ENCODE data around the gene PRUNE2.

DNA sequence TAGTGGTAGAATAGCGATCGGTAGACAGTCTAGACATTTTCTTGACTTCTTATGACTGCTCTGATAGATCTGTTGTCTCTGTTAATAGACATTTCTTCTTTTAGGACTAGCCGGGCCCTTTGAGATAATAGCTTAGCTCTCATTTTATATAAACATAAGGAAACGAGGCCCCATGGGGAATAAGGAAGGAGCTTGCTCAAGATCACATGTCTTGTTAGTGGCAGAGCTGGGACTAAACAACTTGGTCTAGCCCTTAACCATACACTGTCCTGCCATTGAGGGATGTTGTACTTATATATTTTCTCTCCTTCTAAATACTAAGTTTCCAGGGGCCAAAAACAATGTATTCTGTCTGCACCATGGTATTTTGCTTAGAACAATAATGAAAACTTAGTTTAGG is 306.9 kb downstream of the PRUNE2 start:
- no peak for TF ChIP-seq ZC3H8 (IDR thresholded peaks at IDR 0.05)
- TF ChIP-seq BRCA1 (IDR thresholded peaks at IDR 0.05): no peak
- no peak for TF ChIP-seq BRCA1 (CRISPR knock-in tag; IDR thresholded peaks at IDR 0.05)
- no peak for TF ChIP-seq EP300 (IDR thresholded peaks at IDR 0.05; ENCODE audit: low read length)
- TF ChIP-seq POLR2A (conservative IDR thresholded peaks at IDR 0.05): no peak
- no peak for TF ChIP-seq LCOR (CRISPR knock-in tag; IDR thresholded peaks at IDR 0.05)
- TF ChIP-seq POLR2AphosphoS5 (IDR thresholded peaks at IDR 0.05; ENCODE audit: control insufficient read depth, insufficient read depth, low read depth, low read length): no peak

Data from K562 (cell line).